Mesendoderm (in vitro differentiated cells): ENCODE measurements around the gene HIP1. TPM values are rescaled to one million over a fixed set of nuclear protein-coding genes. Genes with fewer than 3 reads are reported as not detected.
"Not testable (repeated sequence)": the region's sequence is repeated elsewhere in the genome, so short reads cannot be mapped to it uniquely, and the experiment has no call there.

ENCODE experiments used
- DNase-seq: peaks from one replicate; pipeline ENCODE4 v3.0.0; 2013
- H2AK5ac ChIP-seq: 2 replicates; pipeline ENCODE4 v1.6.1; 2013; ENCODE audit warnings: low read length, inconsistent platforms
- H2BK120ac ChIP-seq: 2 replicates; pipeline ENCODE4 v1.6.1; 2013; ENCODE audit warnings: low read depth, mild to moderate bottlenecking, low read length, moderate library complexity, mixed read lengths
- H2BK15ac ChIP-seq: replicated peaks from 2 replicates; pipeline ENCODE4 v1.6.1; 2013; ENCODE audit warnings: low read depth, mild to moderate bottlenecking, moderate library complexity
- H2BK5ac ChIP-seq: 2 replicates; pipeline ENCODE4 v1.6.1; 2013; ENCODE audit warnings: low read length, inconsistent platforms
- H3K18ac ChIP-seq: 2 replicates; pipeline ENCODE4 v1.6.1; 2013; ENCODE audit warnings: mild to moderate bottlenecking, low read length, mixed read lengths
- H3K23ac ChIP-seq: one replicate; pipeline ENCODE4 v1.6.1; 2013; ENCODE audit warnings: low read length
- H3K27ac ChIP-seq: 2 replicates; pipeline ENCODE4 v1.5.1; 2013; ENCODE audit warnings: low read depth, mild to moderate bottlenecking, inconsistent platforms, low read length, moderate library complexity
- H3K27me3 ChIP-seq: 2 replicates; pipeline ENCODE4 v1.6.1; 2013; ENCODE audit warnings: low read length, control low read depth, mild to moderate bottlenecking, inconsistent platforms; ENCODE audit not compliant: insufficient read depth, poor library complexity
- H3K36me3 ChIP-seq: 2 replicates; pipeline ENCODE4 v1.6.1; 2013; ENCODE audit warnings: low read length, inconsistent platforms; ENCODE audit not compliant: control insufficient read depth, insufficient read depth
- H3K4ac ChIP-seq: one replicate; pipeline ENCODE4 v1.6.1; 2013; ENCODE audit warnings: low read depth, mild to moderate bottlenecking, low read length, moderate library complexity
- H3K4me1 ChIP-seq: 2 replicates; pipeline ENCODE4 v1.6.1; 2013; ENCODE audit warnings: low read depth, low read length, inconsistent platforms; ENCODE audit not compliant: control insufficient read depth
- H3K4me2 ChIP-seq: 2 replicates; pipeline ENCODE4 v1.6.1; 2013; ENCODE audit warnings: low read length
- H3K4me3 ChIP-seq: 2 replicates; pipeline ENCODE4 v1.5.1; 2013; ENCODE audit warnings: mild to moderate bottlenecking, low read length
- H3K56ac ChIP-seq: one replicate; pipeline ENCODE4 v1.6.1; 2013; ENCODE audit warnings: low read length
- H3K79me1 ChIP-seq: 2 replicates; pipeline ENCODE4 v1.6.1; 2013; ENCODE audit warnings: low read length, inconsistent platforms
- H3K79me2 ChIP-seq: 2 replicates; pipeline ENCODE4 v1.6.1; 2013; ENCODE audit warnings: mild to moderate bottlenecking, low read length; ENCODE audit not compliant: control insufficient read depth, insufficient read depth
- H3K9ac ChIP-seq: 2 replicates; pipeline ENCODE4 v1.6.1; 2013; ENCODE audit warnings: low read length, inconsistent platforms
- H4K5ac ChIP-seq: one replicate; pipeline ENCODE4 v1.6.1; 2013; ENCODE audit warnings: low read length
- H4K8ac ChIP-seq: one replicate; pipeline ENCODE4 v1.6.1; 2013; ENCODE audit warnings: low read depth, mild to moderate bottlenecking, control low read depth, low read length, moderate library complexity
- WGBS: extraction: QIAGEN DNeasy Blood & Tissue Kit; methylation state at CpG from one replicate; pipeline ENCODE4 v1.1.7; 2013; ENCODE audit warnings: low lambda C conversion rate, missing lambda C conversion rate; ENCODE audit not compliant: insufficient coverage; ENCODE audit errors: extremely low coverage; 5-methylcytosine and 5-hydroxymethylcytosine counted together
- small RNA-seq: library from polyadenylated mRNA; stranded (forward); fragments of <200 nt; extraction: miRNeasy Mini kit (QIAGEN cat#:217004); gene quantifications from one replicate; pipeline ENCODE3, GENCODE V24; 2013; ENCODE audit not compliant: insufficient read depth

HIP1 gene

DNA sequence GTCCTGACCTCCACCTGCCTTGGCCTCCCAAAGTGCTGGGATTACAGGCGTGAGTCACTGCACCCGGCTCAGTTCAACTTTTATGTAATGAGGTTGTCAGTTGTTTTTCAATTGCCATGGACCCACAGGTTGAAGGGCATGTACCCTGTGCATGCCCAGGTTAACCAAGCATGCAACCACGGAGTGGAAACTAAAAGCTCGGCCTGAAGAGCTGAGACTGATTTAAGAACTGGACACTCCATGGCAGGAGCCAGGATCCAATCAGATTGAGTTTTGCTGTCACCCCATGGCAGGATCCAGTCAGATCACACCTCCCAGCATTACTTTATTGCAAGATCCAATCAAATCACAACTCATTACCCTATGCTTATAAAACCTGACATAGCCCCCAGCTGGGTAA, 229.7 kb downstream of the HIP1 start:
- not testable (repeated sequence) for H3K23ac ChIP-seq, H3K4ac ChIP-seq, H3K4me3 ChIP-seq, H3K27me3 ChIP-seq, H3K36me3 ChIP-seq, H3K79me2 ChIP-seq, H4K8ac ChIP-seq, H2AK5ac ChIP-seq, H2BK120ac ChIP-seq, H4K5ac ChIP-seq, H2BK5ac ChIP-seq, H3K27ac ChIP-seq, H3K9ac ChIP-seq, DNase-seq, H3K4me2 ChIP-seq, H3K79me1 ChIP-seq, H3K56ac ChIP-seq, H3K18ac ChIP-seq, H3K4me1 ChIP-seq, H2BK15ac ChIP-seq
- WGBS = no CpG with 5 or more reads among the region's 4 CpGs

DNA sequence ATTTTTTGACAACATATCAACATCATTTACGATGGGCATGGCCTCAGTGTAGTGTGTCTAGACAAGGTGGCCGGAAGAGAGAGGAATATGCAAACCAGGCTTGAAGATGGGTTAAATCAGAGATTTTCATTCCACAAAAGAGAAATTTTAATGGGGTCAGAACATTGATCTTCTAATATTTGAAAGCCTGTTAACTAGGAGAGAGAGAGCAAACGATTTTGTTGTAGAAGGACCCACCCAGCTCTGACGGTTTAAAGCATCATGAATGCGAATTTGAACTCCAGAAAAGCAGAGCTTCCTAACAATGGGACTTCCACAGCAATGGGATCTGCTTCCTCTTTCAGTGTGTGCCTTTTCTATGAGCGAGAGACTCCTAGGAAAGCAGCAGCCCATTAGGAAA, 246.7 kb downstream of the HIP1 start, which contains the start of gene SPDYE5:
Gene SPDYE5 (plus strand): TSS at position 301 of the 400 bp plus-strand sequence. CDS start 1,728 bp downstream, outside the sequence.
- not testable (repeated sequence) for H2BK120ac ChIP-seq, H2BK5ac ChIP-seq, H4K5ac ChIP-seq, H3K79me1 ChIP-seq, H2BK15ac ChIP-seq, H3K4me1 ChIP-seq, H3K4me2 ChIP-seq, H3K79me2 ChIP-seq, H3K56ac ChIP-seq, H3K18ac ChIP-seq, H3K4ac ChIP-seq, H3K4me3 ChIP-seq, DNase-seq, H3K9ac ChIP-seq, H3K27ac ChIP-seq, H3K36me3 ChIP-seq, H4K8ac ChIP-seq, H2AK5ac ChIP-seq, H3K27me3 ChIP-seq, H3K23ac ChIP-seq
- no CpG with 5 or more reads among the region's 6 CpGs for WGBS

DNA sequence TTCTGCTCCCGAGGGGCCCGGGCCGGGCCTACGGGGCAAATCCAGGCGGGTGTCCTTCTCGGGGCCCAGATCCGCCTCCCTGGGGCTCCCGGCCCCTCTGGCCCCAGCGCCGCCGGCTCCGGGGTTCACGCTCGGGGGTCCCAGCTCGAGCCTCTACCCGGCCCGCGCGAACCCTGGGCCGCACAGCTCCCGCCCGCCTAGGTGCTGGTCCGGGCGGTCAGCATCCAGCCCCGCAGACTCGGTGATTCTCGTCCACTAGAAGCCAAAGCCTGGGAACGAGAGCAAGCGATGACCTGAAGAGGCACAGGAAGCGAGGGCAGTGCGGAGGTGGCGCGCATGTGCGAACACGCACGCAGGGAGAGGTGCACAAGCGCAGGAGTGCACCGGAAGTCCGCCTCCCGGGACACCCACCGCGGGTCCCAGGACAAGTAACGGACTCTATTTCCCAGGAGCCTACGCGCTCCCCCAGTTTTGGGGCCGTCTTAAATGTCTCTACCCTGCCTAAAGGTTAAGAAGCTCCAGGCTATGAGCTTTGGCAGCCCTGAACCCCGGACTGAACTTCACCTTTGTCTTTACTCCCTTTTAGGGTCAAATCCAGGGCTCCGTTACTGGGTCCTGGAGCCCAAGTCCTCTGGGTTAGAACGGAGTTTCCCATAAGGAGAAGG, 252.6 kb downstream of the HIP1 start, which contains the start of gene POM121C:
Gene POM121C (minus strand): TSS at position 321 of the 665 bp plus-strand sequence. CDS start 44,803 bp downstream, outside the sequence.
- Histone ChIP-seq H3K56ac (peak within 1 kb of the TSS; percentile 91), H3K18ac (peak within 1 kb of the TSS; percentile 4), H4K8ac (peak within 1 kb of the TSS; percentile 16), H3K4me3 (peak within 1 kb of the TSS; percentile 56), H3K9ac (peak within 1 kb of the TSS; percentile 77), H3K4me2 (peak within 1 kb of the TSS; percentile 27), H3K4ac (peak within 1 kb of the TSS; percentile 71)
- H4K5ac ChIP-seq, H3K36me3 ChIP-seq, H3K27me3 ChIP-seq, H3K79me1 ChIP-seq, H2AK5ac ChIP-seq, H3K4me1 ChIP-seq, H2BK5ac ChIP-seq, H3K79me2 ChIP-seq, H2BK15ac ChIP-seq, H2BK120ac ChIP-seq, H3K23ac ChIP-seq, H3K27ac ChIP-seq: not testable (repeated sequence)
- no CpG with 5 or more reads among the region's 49 CpGs for WGBS
- peak; percentile 95 for DNase-seq

DNA sequence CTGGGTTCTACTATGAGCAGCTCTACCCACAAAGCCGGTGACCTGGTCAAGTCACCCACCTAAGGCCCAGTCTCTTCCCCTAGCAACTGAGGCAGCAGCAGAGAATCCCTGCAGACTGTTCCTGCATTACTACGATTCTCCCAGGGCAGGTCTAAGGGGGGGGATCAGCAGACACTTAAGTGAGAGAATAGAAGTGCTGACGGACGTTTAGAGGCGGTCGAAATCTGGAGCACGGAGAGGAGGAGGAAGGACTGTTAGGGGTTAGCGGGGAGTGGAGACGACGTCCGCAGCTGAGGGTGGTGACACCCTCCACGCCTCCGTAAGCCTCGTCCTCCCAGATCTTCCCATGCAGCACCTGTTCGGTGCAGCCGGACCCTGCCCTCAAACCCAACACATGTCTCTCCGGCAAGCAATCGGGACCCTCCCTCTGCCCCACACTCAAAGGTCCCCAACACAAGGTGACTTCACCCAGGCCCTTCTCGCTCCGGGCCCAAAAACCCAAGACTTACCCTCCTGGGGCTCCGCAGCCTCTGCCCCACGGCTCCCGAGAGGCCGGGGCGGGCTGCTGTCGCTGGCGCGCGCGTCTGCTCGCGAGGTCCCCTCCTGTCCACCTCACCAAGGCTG, 253.3 kb downstream of the HIP1 start:
- not testable (repeated sequence) for H3K36me3 ChIP-seq, H3K18ac ChIP-seq, H3K4ac ChIP-seq, H3K23ac ChIP-seq, H3K79me2 ChIP-seq, H3K27me3 ChIP-seq, H3K4me1 ChIP-seq, H2BK5ac ChIP-seq, H4K8ac ChIP-seq, H3K79me1 ChIP-seq, H2AK5ac ChIP-seq, H2BK120ac ChIP-seq, H3K27ac ChIP-seq, H2BK15ac ChIP-seq, H4K5ac ChIP-seq
- H3K56ac ChIP-seq = peak overlapping the region; percentile 40
- peak overlapping the region; percentile 27 for H3K4me2 ChIP-seq
- peak; percentile 13 for DNase-seq
- no CpG with 5 or more reads among the region's 32 CpGs for WGBS
- peak overlapping the region; percentile 56 for H3K4me3 ChIP-seq
- peak overlapping the region; percentile 41 for H3K9ac ChIP-seq

Small RNAs within 50 kb of the gene (small RNA-seq; reads per million reads assigned to genes)
- gene AC211429.1 = not detected
- not detected for gene RF00019
